Hepatocyte (in vitro differentiated cells): ENCODE results near the gene USP6NL. TPM values are rescaled to one million over a fixed set of nuclear protein-coding genes. Genes with fewer than 3 reads are reported as not detected.

Source experiments
- DNase-seq: peaks from one replicate; pipeline ENCODE4 v3.0.0-alpha.2; 2016; ENCODE audit warnings: low spot score
- H2AFZ ChIP-seq: fragments of 200-600 bp; sonication (generic); 2 replicates; pipeline ENCODE4 v1.6.0; 2016; ENCODE audit warnings: antibody characterized with exemption, mild to moderate bottlenecking
- H3K27ac ChIP-seq: fragments of 200-600 bp; sonication (generic); 2 replicates; pipeline ENCODE4 v1.5.1; 2016; ENCODE audit warnings: mild to moderate bottlenecking
- H3K27me3 ChIP-seq: fragments of 200-600 bp; sonication (generic); 2 replicates; pipeline ENCODE4 v1.6.1; 2016
- H3K36me3 ChIP-seq: fragments of 200-600 bp; sonication (generic); replicated peaks from 2 replicates; pipeline ENCODE4 v1.5.1; 2016; ENCODE audit warnings: low read depth; ENCODE audit not compliant: insufficient read depth
- H3K4me1 ChIP-seq: fragments of 200-600 bp; sonication (generic); 2 replicates; pipeline ENCODE4 v1.5.1; 2016; ENCODE audit warnings: mild to moderate bottlenecking, moderate library complexity; ENCODE audit not compliant: insufficient read depth
- H3K4me2 ChIP-seq: fragments of 200-600 bp; sonication (generic); 2 replicates; pipeline ENCODE4 v1.6.0; 2016
- H3K4me3 ChIP-seq: fragments of 200-600 bp; sonication (generic); 2 replicates; pipeline ENCODE4 v1.5.1; 2016; ENCODE audit warnings: mild to moderate bottlenecking
- H3K79me2 ChIP-seq: fragments of 200-600 bp; sonication (generic); 2 replicates; pipeline ENCODE4 v1.6.0; 2017; ENCODE audit warnings: mild to moderate bottlenecking
- H3K9me2 ChIP-seq: fragments of 200-600 bp; sonication (generic); replicated peaks from 2 replicates; pipeline ENCODE4 v1.6.0; 2017; ENCODE audit warnings: mild to moderate bottlenecking; ENCODE audit not compliant: insufficient read depth
- H3K9me3 ChIP-seq: fragments of 200-600 bp; sonication (generic); 2 replicates; pipeline ENCODE4 v1.5.1; 2016; ENCODE audit warnings: low read depth, mild to moderate bottlenecking
- H4K20me1 ChIP-seq: fragments of 200-600 bp; sonication (generic); 2 replicates; pipeline ENCODE4 v1.6.0; 2016; ENCODE audit warnings: mild to moderate bottlenecking; ENCODE audit not compliant: insufficient read depth, poor library complexity, severe bottlenecking
- CTCF ChIP-seq: fragments of 200-600 bp; sonication (generic); IDR thresholded peaks from 2 replicates; pipeline ENCODE4 v1.5.1; 2016; ENCODE audit warnings: antibody characterized with exemption, mild to moderate bottlenecking; ENCODE audit not compliant: poor library complexity
- EZH2 ChIP-seq: fragments of 200-600 bp; sonication (generic); IDR thresholded peaks from 2 replicates; pipeline ENCODE4 v1.6.1; 2016; ENCODE audit warnings: antibody characterized with exemption, mild to moderate bottlenecking, borderline replicate concordance
- EZH2phosphoT487 ChIP-seq: fragments of 200-600 bp; sonication (generic); IDR thresholded peaks from one replicate; pipeline ENCODE4 v1.6.1; 2018; ENCODE audit warnings: antibody characterized with exemption, mild to moderate bottlenecking, low read depth, moderate library complexity; ENCODE audit not compliant: unreplicated experiment, severe bottlenecking
- WGBS: methylation state at CpG from one replicate; pipeline ENCODE4 v1.1.6; 2016; ENCODE audit warnings: low lambda C conversion rate; ENCODE audit errors: missing lambda C conversion rate; 5-methylcytosine and 5-hydroxymethylcytosine counted together
- polyA plus RNA-seq: library from polyadenylated mRNA; unstranded; fragments of >200 nt; fragmentation: Nextera tagmentation; extraction: Ambion mirVana; gene quantifications from 2 replicates; pipeline ENCODE4 v1.2.1, GENCODE V29; 2016
- total RNA-seq: library from RNA; depleted of rRNA; stranded (reverse); fragments of >200 nt; gene quantifications from 2 replicates; pipeline ENCODE4 v1.2.3, GENCODE V29; 2014

The USP6NL gene
- total and polyA plus RNA-seq, 2 experiments from 2014 or later: 14.9 to 20.8 TPM

- H3K27ac ChIP-seq: no peak overlapping the region
- H4K20me1 ChIP-seq: peaks cover 11% of the 10 kb centered on the region
- H3K4me3 ChIP-seq: no peak overlapping the region
- no peak overlapping the region for H2AFZ ChIP-seq
- 94% methylated on average over 6 of the region's 6 CpGs for WGBS
- no peaks in the 10 kb centered on the region for H3K4me1 ChIP-seq
- no peaks in the 10 kb centered on the region for H3K9me3 ChIP-seq
- TF ChIP-seq EZH2 (no peak), EZH2phosphoT487 (no peak), CTCF (no peak)
- no peak overlapping the region for H3K4me2 ChIP-seq
- peaks cover 99% of the 10 kb centered on the region for H3K79me2 ChIP-seq
- no peaks in the 10 kb centered on the region for H3K27me3 ChIP-seq
- no peaks in the 10 kb centered on the region for H3K9me2 ChIP-seq
- DNase-seq: no peak
- no peaks in the 10 kb centered on the region for H3K36me3 ChIP-seq
Measured at GRCh38 chr10:11576092-11576809, 35.2 kb downstream of the USP6NL start.

- no peak overlapping the region for H2AFZ ChIP-seq
- TF ChIP-seq CTCF (no peak), EZH2phosphoT487 (no peak), EZH2 (no peak)
- H3K36me3 ChIP-seq: no peaks in the 10 kb centered on the region
- no peak for DNase-seq
- H4K20me1 ChIP-seq: peaks cover 11% of the 10 kb centered on the region
- 63% methylated on average over 3 of the region's 3 CpGs for WGBS
- H3K27ac ChIP-seq: no peak overlapping the region
- no peak overlapping the region for H3K4me3 ChIP-seq
- no peaks in the 10 kb centered on the region for H3K4me1 ChIP-seq
- H3K9me2 ChIP-seq: no peaks in the 10 kb centered on the region
- peak overlapping the region; percentile 42 for H3K4me2 ChIP-seq
- no peaks in the 10 kb centered on the region for H3K27me3 ChIP-seq
- H3K79me2 ChIP-seq: peaks cover 91% of the 10 kb centered on the region
- no peaks in the 10 kb centered on the region for H3K9me3 ChIP-seq
Measured at GRCh38 chr10:11573497-11573896, 38.0 kb downstream of the USP6NL start.

GRCh38 chr10:11570751-11571150, 40.7 kb downstream of the USP6NL start:
- Histone ChIP-seq H2AFZ (no peak overlapping the region), H3K36me3 (no peaks in the 10 kb centered on the region), H3K9me2 (no peaks in the 10 kb centered on the region), H3K4me2 (no peak overlapping the region), H3K4me3 (no peak overlapping the region), H3K79me2 (peaks cover 88% of the 10 kb centered on the region), H3K27ac (no peak overlapping the region), H4K20me1 (peaks cover 11% of the 10 kb centered on the region), H3K4me1 (no peaks in the 10 kb centered on the region), H3K27me3 (no peaks in the 10 kb centered on the region), H3K9me3 (no peaks in the 10 kb centered on the region)
- TF ChIP-seq EZH2 (no peak), CTCF (no peak), EZH2phosphoT487 (no peak)
- 95% methylated on average over 5 of the region's 5 CpGs for WGBS
- DNase-seq: no peak
